Caco-2 (cell line): Measurements from ENCODE around the gene NR1I3. TPM values are rescaled to one million over a fixed set of nuclear protein-coding genes. Genes with fewer than 3 reads are reported as not detected.

ENCODE experiments used
- BruUV-seq: library from RNA; stranded (reverse); fragments of 400-500 nt; replicated peaks from 2 replicates; lab custom pipeline; 2021; lab: Mats Ljungman, UMichigan
- CTCF ChIA-PET: fragments of 300-600 bp; sonication (Branson Sonifier 250); formaldehyde crosslinking; loops from one replicate; lab custom pipeline; 2022; ENCODE audit warnings: antibody characterized with exemption; lab: Charles Lee
- POLR2A ChIA-PET: fragments of 300-600 bp; sonication (Branson Sonifier 250); formaldehyde crosslinking; loops from one replicate; lab custom pipeline; 2022; ENCODE audit warnings: antibody characterized with exemption; lab: Charles Lee
- DNase-seq, 2 experiments: peaks; one replicate each; pipeline versions ENCODE4 v3.0.0 to v3.0.0-alpha.2; 2020 to 2022
- H3K27me3 ChIP-seq: replicated peaks from 2 replicates; pipeline ENCODE4 v1.6.0; 2011; ENCODE audit warnings: low read length; ENCODE audit not compliant: control insufficient read depth, insufficient read depth
- H3K36me3 ChIP-seq: 2 replicates; pipeline ENCODE4 v1.5.1; 2011; ENCODE audit warnings: low read length; ENCODE audit not compliant: control insufficient read depth, insufficient read depth
- H3K4me1 ChIP-seq: fragments of 250-450 bp; sonication (Bioruptor Pico); 2 replicates; pipeline ENCODE4 v1.5.1; 2020; ENCODE audit warnings: mild to moderate bottlenecking
- H3K4me3 ChIP-seq: 2 replicates; pipeline ENCODE4 v1.5.1; 2011; ENCODE audit warnings: low read depth, mild to moderate bottlenecking, control low read depth, low read length
- H3K9me3 ChIP-seq: fragments of 250-450 bp; sonication (Bioruptor Pico); 2 replicates; pipeline ENCODE4 v1.5.1; 2020; ENCODE audit warnings: mild to moderate bottlenecking, moderate library complexity
- H3K27ac Mint-ChIP-seq: one replicate; pipeline ENCODE4 v1.8.0; 2022; ENCODE audit warnings: mixed read lengths; ENCODE audit not compliant: unreplicated experiment
- H3K27me3 Mint-ChIP-seq: one replicate; pipeline ENCODE4 v1.8.0; 2022; ENCODE audit warnings: mixed read lengths; ENCODE audit not compliant: insufficient read depth, unreplicated experiment
- H3K36me3 Mint-ChIP-seq: one replicate; pipeline ENCODE4 v1.8.0; 2022; ENCODE audit warnings: mild to moderate bottlenecking, mixed read lengths; ENCODE audit not compliant: insufficient read depth, unreplicated experiment
- H3K4me1 Mint-ChIP-seq: one replicate; pipeline ENCODE4 v1.8.0; 2022; ENCODE audit warnings: low read depth, mixed read lengths; ENCODE audit not compliant: unreplicated experiment
- H3K4me3 Mint-ChIP-seq: one replicate; pipeline ENCODE4 v1.8.0; 2022; ENCODE audit warnings: mild to moderate bottlenecking, moderate library complexity, mixed read lengths; ENCODE audit not compliant: unreplicated experiment
- H3K9me3 Mint-ChIP-seq: one replicate; pipeline ENCODE4 v1.8.0; 2022; ENCODE audit warnings: mixed read lengths; ENCODE audit not compliant: unreplicated experiment
- CTCF ChIP-seq, 2 experiments: fragments of 200-600 bp in 1 of 2; IDR thresholded peaks; 1 replicate in 1 of 2; 2 replicates in 1 of 2; pipeline versions ENCODE4 v1.5.1 to v1.8.0; 2011 to 2022; ENCODE audit warnings: antibody characterized with exemption in 1 of 2, control low read depth in 1 of 2, inconsistent platforms in 1 of 2, low read depth in 1 of 2, low read length in 1 of 2, mild to moderate bottlenecking in 1 of 2, moderate library complexity in 1 of 2; ENCODE audit not compliant: insufficient read depth in 1 of 2, severe bottlenecking in 1 of 2, unreplicated experiment in 1 of 2
- intact Hi-C: fragments of 100-400 bp; cut with micrococcal nuclease; formaldehyde crosslinking; loops from one replicate; pipeline ENCODE4 v1.10.0; 2022; ENCODE audit not compliant: unreplicated experiment
- total RNA-seq: library from RNA; stranded (reverse); gene quantifications from 2 replicates; pipeline ENCODE4 v1.2.3, GENCODE V29; 2022

Gene NR1I3
- total RNA-seq, 1 experiment from 2014 or later: not detected

GRCh38 chr1:161206411-161207140, 31.4 kb downstream of the NR1I3 start:
- intact Hi-C loops: no loop called here
- H3K4me1 ChIP-seq: peaks cover 23% of the 10 kb centered on the region
- Mint-ChIP-seq H3K4me1 (peaks cover 23% of the 10 kb centered on the region), H3K9me3 (no peaks in the 10 kb centered on the region), H3K4me3 (no peak overlapping the region), H3K27ac (no peak overlapping the region), H3K27me3 (no peaks in the 10 kb centered on the region), H3K36me3 (peaks cover 41% of the 10 kb centered on the region)
- POLR2A ChIA-PET: no interaction called here
- BruUV-seq: no TSS peak
- no peak for TF ChIP-seq CTCF (IDR thresholded peaks at IDR 0.05; ENCODE audit: insufficient read depth in 1 of 2, low read depth in 1 of 2, low read length in 1 of 2, severe bottlenecking in 1 of 2, unreplicated experiment in 1 of 2)
- H3K9me3 ChIP-seq: no peaks in the 10 kb centered on the region
- CTCF ChIA-PET: interaction anchor here (1.1 kb wide), 1 partner anchor 19 kb away, joined by 8 read pairs; the partner anchor contains the start of gene TOMM40L
- H3K36me3 ChIP-seq: peaks cover 9% of the 10 kb centered on the region
- H3K4me3 ChIP-seq: no peak overlapping the region
- no peak for DNase-seq
- no peaks in the 10 kb centered on the region for H3K27me3 ChIP-seq

- Mint-ChIP-seq H3K27ac (peak within 1 kb of the TSS; percentile 85), H3K9me3 (no peaks in the 10 kb centered on the region)
Observed at GRCh38 chr1:161201836-161202712, 35.9 kb downstream of the NR1I3 start, which contains the start of gene NDUFS2. TSS of gene NDUFS2 (plus strand) at chr1:161202367. CDS start at chr1:161202386, 19 bp downstream.

More at GRCh38 chr1:161201836-161202712, 35.9 kb downstream of the NR1I3 start, which contains the start of gene NDUFS2:
- peak in 1 of 2 experiments; percentile 61 for TF ChIP-seq CTCF (IDR thresholded peaks at IDR 0.05; ENCODE audit: insufficient read depth in 1 of 2, low read depth in 1 of 2, low read length in 1 of 2, severe bottlenecking in 1 of 2, unreplicated experiment in 1 of 2)
- no TSS peak for BruUV-seq
- peak; percentile 95 to 98 for DNase-seq
- Mint-ChIP-seq H3K4me3 (peak within 1 kb of the TSS; percentile 83), H3K4me1 (peaks cover 20% of the 10 kb centered on the region), H3K27me3 (no peaks in the 10 kb centered on the region), H3K36me3 (peaks cover 16% of the 10 kb centered on the region)
- ChIA-PET POLR2A (interaction anchor here (0.5 to 2.3 kb wide), 13 partner anchors 9 to 188 kb away, joined by 3 to 41 read pairs (median 7); partner anchors contain the start of genes APOA2, B4GALT3, PPOX and SDHC), CTCF (interaction anchor here (0.8 to 1.9 kb wide), 13 partner anchors 11 to 238 kb away, joined by 3 to 34 read pairs (median 4); partner anchors contain the start of genes APOA2, SDHC and TOMM40L)
- Histone ChIP-seq H3K36me3 (peaks cover 3% of the 10 kb centered on the region), H3K4me1 (peaks cover 13% of the 10 kb centered on the region; the same call in 1 of the 2 replicates), H3K4me3 (peak within 1 kb of the TSS; percentile 58), H3K9me3 (no peaks in the 10 kb centered on the region), H3K27me3 (no peaks in the 10 kb centered on the region)
- intact Hi-C loops: no loop called here
